ENCODE results near the gene SEMA3A. TPM values are rescaled to one million over a fixed set of nuclear protein-coding genes. Genes with fewer than 3 reads are reported as not detected.
A peak's percentile ranks its signal among the peaks of the same experiment; 100 is the strongest.

SEMA3A gene
- total RNA-seq, 2 experiments from 2014 or later, result not detected

DNA sequence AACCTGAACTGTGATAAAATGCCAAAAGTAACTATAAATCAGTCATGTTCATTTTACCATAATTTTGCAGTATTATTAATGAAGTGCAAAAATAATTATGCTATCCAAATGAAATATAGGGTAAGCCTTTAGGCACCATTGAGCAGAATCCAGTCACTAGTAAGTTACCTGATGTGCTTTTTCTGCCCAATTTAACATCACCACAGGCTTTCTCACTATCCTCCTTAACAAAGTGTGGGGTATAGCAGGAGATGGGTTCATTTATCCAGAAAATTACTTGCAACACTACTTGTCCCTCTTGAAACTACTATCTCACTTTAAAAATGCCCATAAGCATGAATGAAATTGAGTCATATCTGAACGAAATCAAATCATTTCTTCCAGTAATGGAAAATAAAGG is 211.0 kb downstream of the SEMA3A start:
- no peak overlapping the region for H3K4me2 ChIP-seq (ENCODE audit: low read length)
- no peaks in the 10 kb centered on the region for H3K9me2 ChIP-seq (ENCODE audit: insufficient read depth, low read length)
- no TSS peak for BruUV-seq (replicated peaks)
- H3K27ac ChIP-seq (ENCODE audit: low read depth, low read length, poor library complexity, severe bottlenecking), result no peak overlapping the region
- no peaks in the 10 kb centered on the region for H3K4me1 ChIP-seq (ENCODE audit: insufficient read depth, low read length, poor library complexity, severe bottlenecking)
- no peak overlapping the region for H2AFZ ChIP-seq (ENCODE audit: low read length)
- H4K20me1 ChIP-seq (ENCODE audit: insufficient read depth, low read length), result no peaks in the 10 kb centered on the region
- no peaks in the 10 kb centered on the region for H3K9me3 ChIP-seq (ENCODE audit: low read length)
- POLR2A ChIA-PET, result no interaction called here
- no peaks in the 10 kb centered on the region for H3K79me2 ChIP-seq (ENCODE audit: insufficient read depth, low read depth, low read length)
- intact Hi-C loops (cut with micrococcal nuclease; ENCODE audit: unreplicated experiment), result no loop called here
- CTCF ChIA-PET (ENCODE audit: unreplicated experiment), result no interaction called here
- H3K36me3 ChIP-seq (ENCODE audit: insufficient read depth, low read length), result no peaks in the 10 kb centered on the region
- no peak for TF ChIP-seq EZH2phosphoT487 (IDR thresholded peaks at IDR 0.05; ENCODE audit: borderline replicate concordance, low read depth, low read length)
- TF ChIP-seq, protein P1, sequence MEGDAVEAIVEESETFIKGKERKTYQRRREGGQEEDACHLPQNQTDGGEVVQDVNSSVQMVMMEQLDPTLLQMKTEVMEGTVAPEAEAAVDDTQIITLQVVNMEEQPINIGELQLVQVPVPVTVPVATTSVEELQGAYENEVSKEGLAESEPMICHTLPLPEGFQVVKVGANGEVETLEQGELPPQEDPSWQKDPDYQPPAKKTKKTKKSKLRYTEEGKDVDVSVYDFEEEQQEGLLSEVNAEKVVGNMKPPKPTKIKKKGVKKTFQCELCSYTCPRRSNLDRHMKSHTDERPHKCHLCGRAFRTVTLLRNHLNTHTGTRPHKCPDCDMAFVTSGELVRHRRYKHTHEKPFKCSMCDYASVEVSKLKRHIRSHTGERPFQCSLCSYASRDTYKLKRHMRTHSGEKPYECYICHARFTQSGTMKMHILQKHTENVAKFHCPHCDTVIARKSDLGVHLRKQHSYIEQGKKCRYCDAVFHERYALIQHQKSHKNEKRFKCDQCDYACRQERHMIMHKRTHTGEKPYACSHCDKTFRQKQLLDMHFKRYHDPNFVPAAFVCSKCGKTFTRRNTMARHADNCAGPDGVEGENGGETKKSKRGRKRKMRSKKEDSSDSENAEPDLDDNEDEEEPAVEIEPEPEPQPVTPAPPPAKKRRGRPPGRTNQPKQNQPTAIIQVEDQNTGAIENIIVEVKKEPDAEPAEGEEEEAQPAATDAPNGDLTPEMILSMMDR (conservative IDR thresholded peaks at IDR 0.05; ENCODE audit: low read length), result no peak
- no peak overlapping the region for H3K4me3 ChIP-seq (ENCODE audit: low read depth, low read length, poor library complexity, severe bottlenecking)
- no peak for DNase-seq (ENCODE audit: low spot score)

DNA sequence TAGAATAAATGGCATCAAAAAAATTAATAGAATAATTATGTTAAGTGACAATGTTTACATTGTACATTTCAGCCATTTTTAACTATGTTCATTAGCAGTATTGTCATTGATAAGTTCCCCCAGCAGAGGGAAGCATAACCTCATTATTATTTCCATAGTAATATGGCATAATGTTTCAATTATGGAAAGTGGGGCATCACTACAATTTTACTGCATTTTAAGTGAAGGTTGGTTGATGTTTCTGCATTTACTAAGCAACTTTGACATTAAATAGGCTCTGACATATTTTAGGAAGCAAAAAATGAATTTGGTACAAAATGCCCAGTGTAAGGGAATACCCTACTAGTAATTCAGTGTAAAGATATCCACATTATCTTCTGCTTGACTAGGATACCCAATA is 218.3 kb downstream of the SEMA3A start:
- Histone ChIP-seq H3K4me2 (ENCODE audit: low read length) (no peak overlapping the region), H3K9me2 (ENCODE audit: insufficient read depth, low read length) (no peaks in the 10 kb centered on the region), H3K79me2 (ENCODE audit: insufficient read depth, low read depth, low read length) (no peaks in the 10 kb centered on the region), H4K20me1 (ENCODE audit: insufficient read depth, low read length) (no peaks in the 10 kb centered on the region), H2AFZ (ENCODE audit: low read length) (no peak overlapping the region), H3K36me3 (ENCODE audit: insufficient read depth, low read length) (no peaks in the 10 kb centered on the region), H3K4me1 (ENCODE audit: insufficient read depth, low read length, poor library complexity, severe bottlenecking) (no peaks in the 10 kb centered on the region), H3K4me3 (ENCODE audit: low read depth, low read length, poor library complexity, severe bottlenecking) (no peak overlapping the region), H3K9me3 (ENCODE audit: low read length) (no peaks in the 10 kb centered on the region), H3K27ac (ENCODE audit: low read depth, low read length, poor library complexity, severe bottlenecking) (no peak overlapping the region)
- intact Hi-C loops (cut with micrococcal nuclease; ENCODE audit: unreplicated experiment), result loop anchor here (1.0 kb wide), 1 partner anchor 1047 kb away; no protein-coding TSS in a partner anchor
- BruUV-seq (replicated peaks), result no TSS peak
- CTCF ChIA-PET (ENCODE audit: unreplicated experiment), result no interaction called here
- peak; percentile 36 for DNase-seq (ENCODE audit: low spot score)
- TF ChIP-seq EZH2phosphoT487 (IDR thresholded peaks at IDR 0.05; ENCODE audit: borderline replicate concordance, low read depth, low read length), result no peak
- TF ChIP-seq, protein P1 (conservative IDR thresholded peaks at IDR 0.05; ENCODE audit: low read length), result peak; percentile 86
- POLR2A ChIA-PET, result no interaction called here

DNA sequence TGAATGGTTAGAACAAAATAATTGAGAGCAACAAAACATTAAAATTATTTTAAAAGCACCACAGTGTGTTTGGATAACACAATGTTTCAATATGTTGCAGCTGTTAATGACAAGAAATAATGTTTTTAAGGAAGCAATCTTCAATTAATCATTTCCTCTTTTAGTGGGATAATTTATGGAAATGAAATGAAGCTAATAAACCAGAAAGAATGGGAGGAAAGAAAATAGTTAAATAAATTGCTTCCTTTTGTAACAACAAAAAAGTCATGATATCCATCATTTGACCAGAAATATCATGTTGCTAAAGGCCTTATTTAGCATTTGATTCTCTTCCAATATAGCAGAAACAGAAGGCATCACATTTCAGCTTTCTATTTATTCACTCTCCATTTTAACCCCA is 224.5 kb downstream of the SEMA3A start:
- Histone ChIP-seq H3K36me3 (ENCODE audit: insufficient read depth, low read length) (no peaks in the 10 kb centered on the region), H3K27ac (ENCODE audit: low read depth, low read length, poor library complexity, severe bottlenecking) (no peak overlapping the region), H3K9me2 (ENCODE audit: insufficient read depth, low read length) (no peaks in the 10 kb centered on the region), H3K79me2 (ENCODE audit: insufficient read depth, low read depth, low read length) (no peaks in the 10 kb centered on the region), H4K20me1 (ENCODE audit: insufficient read depth, low read length) (no peaks in the 10 kb centered on the region), H3K9me3 (ENCODE audit: low read length) (no peaks in the 10 kb centered on the region), H2AFZ (ENCODE audit: low read length) (no peak overlapping the region), H3K4me1 (ENCODE audit: insufficient read depth, low read length, poor library complexity, severe bottlenecking) (no peaks in the 10 kb centered on the region), H3K4me3 (ENCODE audit: low read depth, low read length, poor library complexity, severe bottlenecking) (no peak overlapping the region), H3K4me2 (ENCODE audit: low read length) (no peak overlapping the region)
- CTCF ChIA-PET (ENCODE audit: unreplicated experiment), result no interaction called here
- no peak for TF ChIP-seq EZH2phosphoT487 (IDR thresholded peaks at IDR 0.05; ENCODE audit: borderline replicate concordance, low read depth, low read length)
- TF ChIP-seq, protein P1 (conservative IDR thresholded peaks at IDR 0.05; ENCODE audit: low read length), result no peak
- DNase-seq (ENCODE audit: low spot score), result no peak
- POLR2A ChIA-PET, result no interaction called here
- no TSS peak for BruUV-seq (replicated peaks)
- intact Hi-C loops (cut with micrococcal nuclease; ENCODE audit: unreplicated experiment), result no loop called here

All from OCI-LY7 (cell line).